Stimulated activated CD8-positive, alpha-beta memory T cell treated with anti-CD3 and anti-CD28 coated beads, Interleukin-2, amount 100 ng/mL, for 1 hour (primary cell): ENCODE data around the gene MBNL2.
A peak's percentile ranks its signal among the peaks of the same experiment; 100 is the strongest.
"Not testable (repeated sequence)": the region's sequence is repeated elsewhere in the genome, so short reads cannot be mapped to it uniquely, and the experiment has no call there.

Experiments
- DNase-seq, 2 donors: peaks; one replicate each; pipeline ENCODE4 v3.0.0-alpha.2; 2020; ENCODE audit warnings: low read depth in 2 of 2

The MBNL2 gene

GRCh38 chr13:97347255-97347932 lies 125.3 kb downstream of the MBNL2 start:
- no peak for DNase-seq

GRCh38 chr13:97348569-97349100 lies 126.5 kb downstream of the MBNL2 start:
- no peak for DNase-seq

GRCh38 chr13:97352012-97352411 lies 129.9 kb downstream of the MBNL2 start:
- not testable (repeated sequence) for DNase-seq

GRCh38 chr13:97352815-97353214 lies 130.7 kb downstream of the MBNL2 start:
- no peak for DNase-seq

- no peak for DNase-seq
Observed at GRCh38 chr13:97353927-97354675, 132.0 kb downstream of the MBNL2 start.

GRCh38 chr13:97354808-97355207 lies 132.7 kb downstream of the MBNL2 start:
- DNase-seq: no peak

GRCh38 chr13:97356592-97356991 lies 134.5 kb downstream of the MBNL2 start:
- no peak for DNase-seq

- DNase-seq: peak; percentile 17 to 21
Observed at GRCh38 chr13:97359181-97360057, 137.3 kb downstream of the MBNL2 start.

GRCh38 chr13:97360610-97361009 lies 138.5 kb downstream of the MBNL2 start:
- no peak for DNase-seq

- DNase-seq: no peak
Observed at GRCh38 chr13:97364031-97364430, 141.9 kb downstream of the MBNL2 start.

- no peak for DNase-seq
Observed at GRCh38 chr13:97364827-97365226, 142.7 kb downstream of the MBNL2 start.

GRCh38 chr13:97366172-97366688 lies 144.1 kb downstream of the MBNL2 start:
- DNase-seq: no peak

GRCh38 chr13:97367016-97367822 lies 145.1 kb downstream of the MBNL2 start:
- no peak for DNase-seq

- DNase-seq: no peak
Observed at GRCh38 chr13:97369261-97369893, 147.2 kb downstream of the MBNL2 start.

- no peak for DNase-seq
Observed at GRCh38 chr13:97371486-97372109, 149.5 kb downstream of the MBNL2 start.

- DNase-seq: no peak
Observed at GRCh38 chr13:97372936-97373335, 150.8 kb downstream of the MBNL2 start.

- DNase-seq: no peak
Observed at GRCh38 chr13:97373787-97374186, 151.7 kb downstream of the MBNL2 start.

- DNase-seq: no peak
Observed at GRCh38 chr13:97376981-97377380, 154.8 kb downstream of the MBNL2 start.

GRCh38 chr13:97379386-97379785 lies 157.3 kb downstream of the MBNL2 start:
- DNase-seq: no peak

GRCh38 chr13:97380696-97381095 lies 158.6 kb downstream of the MBNL2 start:
- no peak for DNase-seq
